PC-9 (cell line): ENCODE data around the gene LRTM1.

ENCODE experiments used
- CTCF ChIP-seq: fragments of 200-600 bp; sonication (generic); conservative IDR thresholded peaks from 2 replicates; pipeline ENCODE4 v1.6.1; 2017; ENCODE audit warnings: mixed run types, antibody characterized with exemption, mild to moderate bottlenecking, moderate library complexity
- EZH2 ChIP-seq: fragments of 200-600 bp; sonication (generic); IDR thresholded peaks from 2 replicates; pipeline ENCODE4 v1.8.0; 2017; ENCODE audit warnings: antibody characterized with exemption, low read depth

- TF ChIP-seq CTCF (no peak), EZH2 (no peak)
These were observed 32.2 kb downstream of the LRTM1 start for GRCh38 chr3:54895613-54896012.
